CD4-positive, alpha-beta T cell treated with Interleukin-6 for 4 hours (primary cell): ENCODE measurements around the gene HACD4.

Source experiments
- DNase-seq: peaks from one replicate; pipeline ENCODE4 v3.0.0-alpha.2; 2020; ENCODE audit warnings: mixed read lengths

The HACD4 gene

GRCh38 chr9:21031091-21031807 is at the start of gene HACD4:
HACD4 (minus strand) TSS chr9:21031640; CDS start chr9:21031590, 50 bp downstream.
- DNase-seq, result peak; percentile 78

GRCh38 chr9:21080793-21081192 is 49.4 kb upstream of the HACD4 start:
- DNase-seq, result no peak

GRCh38 chr9:21078702-21079101 is 47.3 kb upstream of the HACD4 start:
- peak; percentile 11 for DNase-seq

GRCh38 chr9:21077781-21078180 is 46.3 kb upstream of the HACD4 start, which contains the start of gene IFNB1:
IFNB1 (minus strand) TSS chr9:21077942; CDS start chr9:21077869, 73 bp downstream.
- DNase-seq, result no peak

GRCh38 chr9:21075484-21075883 is 44.0 kb upstream of the HACD4 start:
- no peak for DNase-seq

GRCh38 chr9:21070906-21071305 is 39.5 kb upstream of the HACD4 start:
- DNase-seq, result no peak

- no peak for DNase-seq
Observed at GRCh38 chr9:21070171-21070571, 38.7 kb upstream of the HACD4 start.

- peak; percentile 2 for DNase-seq
Observed at GRCh38 chr9:21060919-21061561, 29.6 kb upstream of the HACD4 start.

GRCh38 chr9:21056931-21057330 is 25.5 kb upstream of the HACD4 start:
- no peak for DNase-seq

- no peak for DNase-seq
Observed at GRCh38 chr9:21053851-21054250, 22.4 kb upstream of the HACD4 start.

- DNase-seq, result no peak
Observed at GRCh38 chr9:21047281-21047691, 15.8 kb upstream of the HACD4 start.

GRCh38 chr9:21043841-21044240 is 12.4 kb upstream of the HACD4 start:
- no peak for DNase-seq

GRCh38 chr9:21042466-21042865 is 11.0 kb upstream of the HACD4 start:
- no peak for DNase-seq

GRCh38 chr9:21039302-21039701 is 7.9 kb upstream of the HACD4 start:
- no peak for DNase-seq

GRCh38 chr9:21037278-21037677 is 5.8 kb upstream of the HACD4 start:
- no peak for DNase-seq

GRCh38 chr9:21031808-21032183 is 356 bp upstream of the HACD4 start:
- no peak for DNase-seq

- peak; percentile 13 for DNase-seq
Observed at GRCh38 chr9:21030389-21031035, 928 bp downstream of the HACD4 start.

GRCh38 chr9:21029661-21030060 is 1.8 kb downstream of the HACD4 start:
- DNase-seq, result no peak

GRCh38 chr9:21028466-21028865 is 3.0 kb downstream of the HACD4 start:
- DNase-seq, result peak; percentile 2

GRCh38 chr9:21027295-21027694 is 4.1 kb downstream of the HACD4 start:
- no peak for DNase-seq

GRCh38 chr9:21023861-21024260 is 7.6 kb downstream of the HACD4 start:
- DNase-seq, result no peak

- no peak for DNase-seq
Observed at GRCh38 chr9:21018177-21018576, 13.3 kb downstream of the HACD4 start.

GRCh38 chr9:21016701-21017491 is 14.5 kb downstream of the HACD4 start:
- no peak for DNase-seq
